ENCODE measurements around the gene CELF2.

The CELF2 gene

GRCh38 chr10:11294831-11295450 lies 277.3 kb downstream of the CELF2 start:
- H3K4me1 ChIP-seq (ENCODE audit: control insufficient read depth, insufficient read depth, low read length) = no peaks in the 10 kb centered on the region

GRCh38 chr10:11295492-11295891 lies 277.8 kb downstream of the CELF2 start:
- no peaks in the 10 kb centered on the region for H3K9me3 ChIP-seq (ENCODE audit: control insufficient read depth, insufficient read depth, low read length)
- H3K4me3 ChIP-seq (ENCODE audit: low read depth, low read length) = no peak overlapping the region
- 0 out of 2 replicates have a peak, but pooled peaks cover 2% of the 10 kb centered on the region for H3K36me3 ChIP-seq (ENCODE audit: control insufficient read depth, insufficient read depth, low read length)
- H3K4me1 ChIP-seq (ENCODE audit: control insufficient read depth, insufficient read depth, low read length) = no peaks in the 10 kb centered on the region
- H3K27me3 ChIP-seq (ENCODE audit: control insufficient read depth, insufficient read depth, low read length) = no peaks in the 10 kb centered on the region
- no peak overlapping the region for H3K9ac ChIP-seq (ENCODE audit: low read depth, low read length)
- H3K27ac ChIP-seq (ENCODE audit: low read depth, low read length) = no peak overlapping the region

More at GRCh38 chr10:11294831-11295450, 277.3 kb downstream of the CELF2 start:
- H3K4me3 ChIP-seq (ENCODE audit: low read depth, low read length) = no peak overlapping the region
- H3K36me3 ChIP-seq (ENCODE audit: control insufficient read depth, insufficient read depth, low read length) = 0 out of 2 replicates have a peak, but pooled peaks cover 2% of the 10 kb centered on the region
- no peak overlapping the region for H3K9ac ChIP-seq (ENCODE audit: low read depth, low read length)
- H3K9me3 ChIP-seq (ENCODE audit: control insufficient read depth, insufficient read depth, low read length) = no peaks in the 10 kb centered on the region
- H3K27me3 ChIP-seq (ENCODE audit: control insufficient read depth, insufficient read depth, low read length) = no peaks in the 10 kb centered on the region
- H3K27ac ChIP-seq (ENCODE audit: low read depth, low read length) = no peak overlapping the region

GRCh38 chr10:11297136-11297535 lies 279.5 kb downstream of the CELF2 start:
- no peak overlapping the region for H3K27ac ChIP-seq (ENCODE audit: low read depth, low read length)
- 0 out of 2 replicates have a peak, but pooled peaks cover 2% of the 10 kb centered on the region for H3K36me3 ChIP-seq (ENCODE audit: control insufficient read depth, insufficient read depth, low read length)
- H3K4me3 ChIP-seq (ENCODE audit: low read depth, low read length) = no peak overlapping the region
- H3K9ac ChIP-seq (ENCODE audit: low read depth, low read length) = no peak overlapping the region
- no peaks in the 10 kb centered on the region for H3K9me3 ChIP-seq (ENCODE audit: control insufficient read depth, insufficient read depth, low read length)
- H3K4me1 ChIP-seq (ENCODE audit: control insufficient read depth, insufficient read depth, low read length) = no peaks in the 10 kb centered on the region
- no peaks in the 10 kb centered on the region for H3K27me3 ChIP-seq (ENCODE audit: control insufficient read depth, insufficient read depth, low read length)

GRCh38 chr10:11298116-11298515 lies 280.4 kb downstream of the CELF2 start:
- no peaks in the 10 kb centered on the region for H3K9me3 ChIP-seq (ENCODE audit: control insufficient read depth, insufficient read depth, low read length)
- 0 out of 2 replicates have a peak, but pooled peaks cover 2% of the 10 kb centered on the region for H3K36me3 ChIP-seq (ENCODE audit: control insufficient read depth, insufficient read depth, low read length)
- no peak overlapping the region for H3K9ac ChIP-seq (ENCODE audit: low read depth, low read length)
- no peak overlapping the region for H3K4me3 ChIP-seq (ENCODE audit: low read depth, low read length)
- H3K4me1 ChIP-seq (ENCODE audit: control insufficient read depth, insufficient read depth, low read length) = no peaks in the 10 kb centered on the region
- no peaks in the 10 kb centered on the region for H3K27me3 ChIP-seq (ENCODE audit: control insufficient read depth, insufficient read depth, low read length)
- H3K27ac ChIP-seq (ENCODE audit: low read depth, low read length) = no peak overlapping the region

GRCh38 chr10:11299125-11299524 lies 281.5 kb downstream of the CELF2 start:
- no peak overlapping the region for H3K9ac ChIP-seq (ENCODE audit: low read depth, low read length)
- H3K36me3 ChIP-seq (ENCODE audit: control insufficient read depth, insufficient read depth, low read length) = 0 out of 2 replicates have a peak, but pooled peaks cover 2% of the 10 kb centered on the region
- H3K4me1 ChIP-seq (ENCODE audit: control insufficient read depth, insufficient read depth, low read length) = no peaks in the 10 kb centered on the region
- H3K27me3 ChIP-seq (ENCODE audit: control insufficient read depth, insufficient read depth, low read length) = no peaks in the 10 kb centered on the region
- H3K27ac ChIP-seq (ENCODE audit: low read depth, low read length) = no peak overlapping the region
- no peaks in the 10 kb centered on the region for H3K9me3 ChIP-seq (ENCODE audit: control insufficient read depth, insufficient read depth, low read length)
- H3K4me3 ChIP-seq (ENCODE audit: low read depth, low read length) = no peak overlapping the region

- H3K27me3 ChIP-seq (ENCODE audit: control insufficient read depth, insufficient read depth, low read length) = no peaks in the 10 kb centered on the region
- H3K4me1 ChIP-seq (ENCODE audit: control insufficient read depth, insufficient read depth, low read length) = no peaks in the 10 kb centered on the region
- H3K27ac ChIP-seq (ENCODE audit: low read depth, low read length) = no peak overlapping the region
- H3K9me3 ChIP-seq (ENCODE audit: control insufficient read depth, insufficient read depth, low read length) = no peaks in the 10 kb centered on the region
- H3K4me3 ChIP-seq (ENCODE audit: low read depth, low read length) = no peak overlapping the region
- 0 out of 2 replicates have a peak, but pooled peaks cover under 1% of the 10 kb centered on the region for H3K36me3 ChIP-seq (ENCODE audit: control insufficient read depth, insufficient read depth, low read length)
- H3K9ac ChIP-seq (ENCODE audit: low read depth, low read length) = no peak overlapping the region
Measured at GRCh38 chr10:11300026-11300425, 282.4 kb downstream of the CELF2 start.

GRCh38 chr10:11300563-11300962 lies 282.9 kb downstream of the CELF2 start:
- H3K27me3 ChIP-seq (ENCODE audit: control insufficient read depth, insufficient read depth, low read length) = no peaks in the 10 kb centered on the region
- H3K36me3 ChIP-seq (ENCODE audit: control insufficient read depth, insufficient read depth, low read length) = no peaks in the 10 kb centered on the region
- H3K27ac ChIP-seq (ENCODE audit: low read depth, low read length) = no peak overlapping the region
- H3K9me3 ChIP-seq (ENCODE audit: control insufficient read depth, insufficient read depth, low read length) = no peaks in the 10 kb centered on the region
- H3K9ac ChIP-seq (ENCODE audit: low read depth, low read length) = no peak overlapping the region
- no peak overlapping the region for H3K4me3 ChIP-seq (ENCODE audit: low read depth, low read length)
- no peaks in the 10 kb centered on the region for H3K4me1 ChIP-seq (ENCODE audit: control insufficient read depth, insufficient read depth, low read length)

GRCh38 chr10:11301571-11302111 lies 284.0 kb downstream of the CELF2 start:
- no peaks in the 10 kb centered on the region for H3K4me1 ChIP-seq (ENCODE audit: control insufficient read depth, insufficient read depth, low read length)
- no peaks in the 10 kb centered on the region for H3K36me3 ChIP-seq (ENCODE audit: control insufficient read depth, insufficient read depth, low read length)
- no peaks in the 10 kb centered on the region for H3K27me3 ChIP-seq (ENCODE audit: control insufficient read depth, insufficient read depth, low read length)
- no peak overlapping the region for H3K4me3 ChIP-seq (ENCODE audit: low read depth, low read length)
- H3K9ac ChIP-seq (ENCODE audit: low read depth, low read length) = no peak overlapping the region
- no peaks in the 10 kb centered on the region for H3K9me3 ChIP-seq (ENCODE audit: control insufficient read depth, insufficient read depth, low read length)
- H3K27ac ChIP-seq (ENCODE audit: low read depth, low read length) = no peak overlapping the region

- Histone ChIP-seq H3K9ac (ENCODE audit: low read depth, low read length) (no peak overlapping the region), H3K4me3 (ENCODE audit: low read depth, low read length) (no peak overlapping the region), H3K4me1 (ENCODE audit: control insufficient read depth, insufficient read depth, low read length) (no peaks in the 10 kb centered on the region), H3K36me3 (ENCODE audit: control insufficient read depth, insufficient read depth, low read length) (no peaks in the 10 kb centered on the region), H3K27ac (ENCODE audit: low read depth, low read length) (no peak overlapping the region), H3K27me3 (ENCODE audit: control insufficient read depth, insufficient read depth, low read length) (no peaks in the 10 kb centered on the region), H3K9me3 (ENCODE audit: control insufficient read depth, insufficient read depth, low read length) (no peaks in the 10 kb centered on the region; the same call in 1 of the 2 replicates)
Measured at GRCh38 chr10:11302181-11302580, 284.5 kb downstream of the CELF2 start.

GRCh38 chr10:11303361-11304170 lies 285.9 kb downstream of the CELF2 start:
- H3K9me3 ChIP-seq (ENCODE audit: control insufficient read depth, insufficient read depth, low read length) = no peaks in the 10 kb centered on the region; the same call in 1 of the 2 replicates
- no peaks in the 10 kb centered on the region for H3K36me3 ChIP-seq (ENCODE audit: control insufficient read depth, insufficient read depth, low read length)
- no peaks in the 10 kb centered on the region for H3K27me3 ChIP-seq (ENCODE audit: control insufficient read depth, insufficient read depth, low read length)
- H3K27ac ChIP-seq (ENCODE audit: low read depth, low read length) = no peak overlapping the region
- no peak overlapping the region for H3K9ac ChIP-seq (ENCODE audit: low read depth, low read length)
- H3K4me3 ChIP-seq (ENCODE audit: low read depth, low read length) = no peak overlapping the region
- no peaks in the 10 kb centered on the region for H3K4me1 ChIP-seq (ENCODE audit: control insufficient read depth, insufficient read depth, low read length)

Measured in HUES48 (cell line).